A204.1 (cell line): Measurements from ENCODE around the gene PIP5KL1.

Source experiments
- FAIRE-seq: peaks from 2 replicates; lab custom pipeline; 2012; peaks lifted over from hg19 to GRCh38; lab: Jason Lieb, UNC

PIP5KL1 gene

GRCh38 chr9:127947841-127948710, 17.5 kb upstream of the PIP5KL1 start:
- FAIRE-seq: no peak

GRCh38 chr9:127946728-127947127, 16.2 kb upstream of the PIP5KL1 start:
- FAIRE-seq: no peak

- no peak for FAIRE-seq
Measured at GRCh38 chr9:127945942-127946341, 15.4 kb upstream of the PIP5KL1 start.

GRCh38 chr9:127945338-127945737, 14.8 kb upstream of the PIP5KL1 start:
- FAIRE-seq: no peak

GRCh38 chr9:127944586-127945218, 14.1 kb upstream of the PIP5KL1 start:
- FAIRE-seq: no peak

GRCh38 chr9:127943731-127944144, 13.2 kb upstream of the PIP5KL1 start:
- FAIRE-seq: no peak

GRCh38 chr9:127943011-127943662, 12.6 kb upstream of the PIP5KL1 start:
- FAIRE-seq: no peak

GRCh38 chr9:127942216-127943010, 11.8 kb upstream of the PIP5KL1 start:
- no peak for FAIRE-seq

GRCh38 chr9:127941961-127942215, 11.3 kb upstream of the PIP5KL1 start:
- no peak for FAIRE-seq

GRCh38 chr9:127941062-127941960, 10.7 kb upstream of the PIP5KL1 start:
- FAIRE-seq: no peak

- no peak for FAIRE-seq
Measured at GRCh38 chr9:127940593-127940992, 10.0 kb upstream of the PIP5KL1 start.

- no peak for FAIRE-seq
Measured at GRCh38 chr9:127938298-127938690, 7.7 kb upstream of the PIP5KL1 start.

GRCh38 chr9:127937388-127938297, 7.1 kb upstream of the PIP5KL1 start, which contains the start of gene DPM2:
Gene DPM2, minus strand, starts transcription at chr9:127937854. Its CDS starts 34 bp downstream, at chr9:127937820.
- FAIRE-seq: no peak

GRCh38 chr9:127937056-127937387, 6.4 kb upstream of the PIP5KL1 start:
- no peak for FAIRE-seq

- no peak for FAIRE-seq
Measured at GRCh38 chr9:127936347-127936852, 5.8 kb upstream of the PIP5KL1 start.

- no peak for FAIRE-seq
Measured at GRCh38 chr9:127935765-127936221, 5.2 kb upstream of the PIP5KL1 start.

- no peak for FAIRE-seq
Measured at GRCh38 chr9:127934986-127935385, 4.4 kb upstream of the PIP5KL1 start.

GRCh38 chr9:127934248-127934647, 3.7 kb upstream of the PIP5KL1 start:
- no peak for FAIRE-seq

GRCh38 chr9:127931092-127931881, 710 bp upstream of the PIP5KL1 start:
- FAIRE-seq: no peak
